KOPT-K1 (cell line): ENCODE data around the gene ATP8A2.
"Not testable (repeated sequence)": the region's sequence is repeated elsewhere in the genome, so short reads cannot be mapped to it uniquely, and the experiment has no call there.

Source experiments
- H3K27ac ChIP-seq: fragments of 200-600 bp; sonication (generic); 2 replicates; pipeline ENCODE4 v1.5.1; 2016; ENCODE audit warnings: antibody characterized with exemption, mild to moderate bottlenecking, low read depth, low read length; ENCODE audit not compliant: poor library complexity, severe bottlenecking
- H3K36me3 ChIP-seq: fragments of 200-600 bp; sonication (generic); 2 replicates; pipeline ENCODE4 v1.5.1; 2017; ENCODE audit warnings: antibody characterized with exemption, mild to moderate bottlenecking, low read length, moderate library complexity; ENCODE audit not compliant: insufficient read depth
- H3K9me3 ChIP-seq: fragments of 200-600 bp; sonication (generic); 2 replicates; pipeline ENCODE4 v1.5.1; 2017; ENCODE audit warnings: antibody characterized with exemption, low read length, mild to moderate bottlenecking; ENCODE audit not compliant: insufficient read depth, poor library complexity, severe bottlenecking

Gene ATP8A2

DNA sequence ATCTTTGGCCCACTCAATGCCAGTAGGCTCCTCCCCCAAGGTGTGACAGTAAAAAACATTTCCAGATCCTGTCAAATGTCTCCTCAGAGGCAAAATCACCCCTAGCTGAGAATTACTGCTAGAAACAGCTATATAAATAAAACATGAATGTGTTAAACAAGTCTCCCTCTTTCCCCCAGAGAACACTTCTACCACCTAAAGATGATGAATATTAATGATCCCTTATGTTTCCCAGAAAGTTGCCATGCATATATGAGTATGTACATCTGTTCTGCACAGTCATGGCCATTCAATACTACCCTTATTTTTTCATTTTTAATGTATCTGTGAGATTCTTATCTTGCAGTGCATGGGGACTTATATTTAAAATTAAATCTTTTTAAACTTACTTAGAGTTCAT lies 450.0 kb downstream of the ATP8A2 start:
- Histone ChIP-seq H3K9me3 (no peaks in the 10 kb centered on the region), H3K36me3 (no peaks in the 10 kb centered on the region), H3K27ac (no peak overlapping the region)

DNA sequence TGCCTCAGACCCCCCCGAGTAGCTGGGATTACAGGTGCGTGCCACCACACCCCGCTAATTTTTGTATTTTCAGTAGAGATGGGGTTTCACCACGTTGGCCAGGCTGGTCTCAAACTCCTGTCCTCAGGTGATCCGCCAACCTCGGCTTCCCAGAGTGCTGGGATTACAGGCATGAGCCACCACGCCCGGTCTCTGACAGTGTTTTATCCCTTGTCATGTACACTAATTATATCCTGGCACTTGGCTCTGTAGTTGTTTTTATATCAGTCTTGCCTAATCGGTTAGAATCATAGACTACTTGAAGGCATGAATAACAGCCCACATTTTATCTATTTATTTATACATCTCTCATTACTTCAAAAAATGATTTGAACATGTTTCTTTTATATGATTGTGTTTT lies 455.4 kb downstream of the ATP8A2 start:
- H3K27ac ChIP-seq, H3K36me3 ChIP-seq, H3K9me3 ChIP-seq: not testable (repeated sequence)

DNA sequence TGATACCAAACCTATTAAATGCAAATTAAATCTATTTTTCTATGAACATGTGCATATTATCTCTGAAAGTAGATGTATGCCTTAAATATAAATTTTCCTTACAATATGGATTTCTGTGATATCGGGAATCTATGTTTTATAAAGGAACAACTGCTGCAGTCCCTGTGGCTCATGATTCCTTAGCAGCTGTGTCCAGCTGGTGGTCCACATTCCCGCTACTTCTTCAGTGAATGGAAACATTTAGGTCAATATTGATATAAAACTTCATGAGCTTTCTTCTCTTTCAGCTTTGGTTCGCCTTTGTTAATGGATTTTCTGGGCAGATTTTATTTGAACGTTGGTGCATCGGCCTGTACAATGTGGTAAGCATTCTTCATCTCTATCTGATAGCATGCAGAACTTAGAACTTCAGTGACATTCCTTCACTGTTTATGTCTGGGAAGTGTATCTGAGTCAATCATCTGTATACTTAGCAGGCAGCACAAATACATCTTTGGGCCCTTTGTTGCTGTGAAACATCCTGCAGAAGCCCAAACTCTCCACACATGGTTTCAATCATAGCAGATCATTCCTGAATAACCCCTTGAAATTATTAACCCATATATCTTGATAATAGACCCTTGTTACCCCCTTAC lies 456.2 kb downstream of the ATP8A2 start:
- H3K9me3 ChIP-seq: no peaks in the 10 kb centered on the region
- H3K27ac ChIP-seq: no peak overlapping the region
- no peaks in the 10 kb centered on the region for H3K36me3 ChIP-seq

DNA sequence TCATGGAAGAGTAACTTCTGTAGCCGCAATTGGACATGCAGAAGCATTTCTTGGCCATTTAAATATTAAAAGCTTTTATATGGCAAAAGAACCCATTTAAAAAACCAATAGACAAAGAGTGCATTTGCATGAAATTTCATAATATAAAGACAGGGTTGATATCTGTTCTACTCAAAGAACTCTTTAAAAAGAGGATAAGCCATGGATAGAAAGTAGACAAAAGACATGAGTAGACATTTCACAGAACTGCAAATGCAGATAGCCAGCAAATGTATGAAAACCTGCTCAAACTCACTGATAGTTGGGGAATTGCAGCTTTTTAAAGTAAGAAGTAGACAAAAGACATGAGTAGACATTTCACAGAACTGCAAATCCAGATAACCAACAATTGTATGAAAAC lies 462.0 kb downstream of the ATP8A2 start:
- Histone ChIP-seq H3K27ac (no peak overlapping the region), H3K36me3 (no peaks in the 10 kb centered on the region), H3K9me3 (no peaks in the 10 kb centered on the region)

DNA sequence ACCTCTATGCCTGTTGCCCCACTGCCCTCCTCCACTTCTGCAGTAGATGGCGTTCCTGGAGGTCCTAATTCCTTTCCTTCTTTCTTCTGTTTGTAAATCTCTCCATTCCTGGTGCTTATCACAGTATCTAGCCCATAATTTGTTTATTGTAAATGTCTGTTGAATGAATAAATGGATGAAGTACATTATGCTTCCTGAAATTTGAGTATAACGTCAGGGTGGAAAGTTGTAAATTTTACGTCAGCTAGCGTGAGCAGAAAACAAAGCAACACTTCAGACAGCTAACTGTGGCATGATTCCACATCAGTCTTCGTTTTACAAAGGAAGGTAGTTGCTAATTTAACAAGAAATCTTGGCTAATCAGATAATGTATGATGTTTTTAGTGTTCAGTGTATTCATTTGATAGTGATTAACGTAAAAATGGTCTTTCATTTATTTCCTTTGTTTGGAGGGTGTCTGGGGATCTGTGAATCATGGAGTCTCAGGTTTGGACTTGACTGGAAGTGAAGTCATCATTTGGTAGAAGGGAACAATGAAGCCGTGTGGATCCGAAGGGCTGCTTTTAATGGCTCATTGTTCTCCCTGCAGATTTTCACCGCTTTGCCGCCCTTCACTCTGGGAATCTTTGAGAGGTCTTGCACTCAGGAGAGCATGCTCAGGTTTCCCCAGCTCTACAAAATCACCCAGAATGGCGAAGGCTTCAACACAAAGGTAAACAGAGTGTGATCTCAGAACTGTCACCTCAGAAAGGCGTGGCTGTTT lies 465.0 kb downstream of the ATP8A2 start:
- Histone ChIP-seq H3K9me3 (no peaks in the 10 kb centered on the region), H3K27ac (no peak overlapping the region), H3K36me3 (no peaks in the 10 kb centered on the region)

DNA sequence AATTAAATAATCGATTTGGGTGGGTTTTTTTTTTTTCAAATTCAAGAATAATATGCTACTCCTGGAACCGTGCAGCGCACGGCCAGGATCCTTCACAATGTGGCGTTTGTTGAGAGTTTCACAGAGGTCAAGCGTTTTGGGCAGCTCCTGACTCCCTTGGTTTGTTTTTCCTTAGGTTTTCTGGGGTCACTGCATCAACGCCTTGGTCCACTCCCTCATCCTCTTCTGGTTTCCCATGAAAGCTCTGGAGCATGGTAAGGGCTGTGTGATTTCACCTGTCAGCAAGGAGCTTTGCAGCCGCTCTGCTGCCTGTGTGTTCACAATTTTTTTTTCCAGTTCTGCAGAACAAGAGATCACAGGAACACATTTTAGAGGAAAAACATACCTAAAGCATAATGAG lies 467.6 kb downstream of the ATP8A2 start:
- no peak overlapping the region for H3K27ac ChIP-seq
- H3K9me3 ChIP-seq: no peaks in the 10 kb centered on the region
- no peaks in the 10 kb centered on the region for H3K36me3 ChIP-seq

DNA sequence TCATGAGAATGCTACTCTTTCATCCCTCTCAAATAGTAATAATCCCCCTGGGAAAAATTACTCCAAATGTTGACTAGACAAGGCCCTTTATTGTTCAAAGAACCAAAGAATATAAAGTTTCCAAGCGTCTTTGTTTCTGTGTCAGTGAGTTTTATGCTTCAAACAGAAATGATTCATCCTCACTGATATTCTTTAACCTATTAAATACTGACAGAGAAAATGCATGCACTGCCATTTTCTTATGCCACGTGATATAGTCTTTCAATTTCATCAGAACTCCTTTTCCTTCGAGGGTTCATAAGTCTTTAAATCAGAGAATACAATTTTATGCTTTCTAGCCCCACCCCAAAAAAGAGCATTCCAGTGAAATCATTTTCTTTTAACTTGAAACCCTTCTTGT lies 468.5 kb downstream of the ATP8A2 start:
- Histone ChIP-seq H3K9me3 (no peaks in the 10 kb centered on the region), H3K27ac (no peak overlapping the region), H3K36me3 (no peaks in the 10 kb centered on the region)

DNA sequence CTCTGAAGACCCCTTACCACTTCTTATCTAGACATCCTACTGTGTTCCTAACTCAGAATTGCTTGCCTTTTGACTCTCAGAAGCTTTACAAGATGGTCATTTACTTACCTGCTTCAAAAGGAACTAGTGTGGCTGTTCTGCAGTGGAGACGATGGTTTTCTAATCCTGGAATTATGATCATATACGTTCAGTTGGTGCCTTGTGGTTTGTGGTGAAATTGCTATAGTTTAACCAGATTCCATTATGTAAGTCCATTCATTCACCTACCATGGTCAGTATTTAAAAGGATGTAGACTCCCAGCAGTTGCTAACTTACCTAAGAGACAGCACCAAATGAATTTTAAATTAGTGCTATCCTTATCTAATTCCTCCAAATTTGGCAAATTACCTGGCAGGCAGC lies 469.2 kb downstream of the ATP8A2 start:
- Histone ChIP-seq H3K27ac (no peak overlapping the region), H3K9me3 (no peaks in the 10 kb centered on the region), H3K36me3 (no peaks in the 10 kb centered on the region)

DNA sequence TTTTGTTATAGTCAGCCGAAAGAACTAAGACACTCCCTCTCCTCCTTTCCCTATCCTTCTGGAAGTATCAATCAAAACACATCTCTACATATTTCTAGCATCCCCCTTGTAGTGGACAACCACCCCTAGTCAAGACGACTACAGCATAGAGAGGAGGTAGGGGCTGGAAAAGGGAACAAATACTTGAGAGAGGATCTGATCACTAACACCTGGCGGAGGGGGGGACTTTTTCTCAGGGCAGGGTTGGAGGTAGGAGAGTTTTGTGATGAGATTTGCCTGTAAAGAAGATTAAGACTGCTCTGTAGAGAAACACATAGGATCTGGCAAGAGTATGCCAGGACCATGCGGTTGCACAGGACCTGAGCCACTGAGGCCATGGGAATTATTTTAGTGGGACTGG lies 471.9 kb downstream of the ATP8A2 start:
- no peaks in the 10 kb centered on the region for H3K9me3 ChIP-seq
- no peak overlapping the region for H3K27ac ChIP-seq
- H3K36me3 ChIP-seq: no peaks in the 10 kb centered on the region

DNA sequence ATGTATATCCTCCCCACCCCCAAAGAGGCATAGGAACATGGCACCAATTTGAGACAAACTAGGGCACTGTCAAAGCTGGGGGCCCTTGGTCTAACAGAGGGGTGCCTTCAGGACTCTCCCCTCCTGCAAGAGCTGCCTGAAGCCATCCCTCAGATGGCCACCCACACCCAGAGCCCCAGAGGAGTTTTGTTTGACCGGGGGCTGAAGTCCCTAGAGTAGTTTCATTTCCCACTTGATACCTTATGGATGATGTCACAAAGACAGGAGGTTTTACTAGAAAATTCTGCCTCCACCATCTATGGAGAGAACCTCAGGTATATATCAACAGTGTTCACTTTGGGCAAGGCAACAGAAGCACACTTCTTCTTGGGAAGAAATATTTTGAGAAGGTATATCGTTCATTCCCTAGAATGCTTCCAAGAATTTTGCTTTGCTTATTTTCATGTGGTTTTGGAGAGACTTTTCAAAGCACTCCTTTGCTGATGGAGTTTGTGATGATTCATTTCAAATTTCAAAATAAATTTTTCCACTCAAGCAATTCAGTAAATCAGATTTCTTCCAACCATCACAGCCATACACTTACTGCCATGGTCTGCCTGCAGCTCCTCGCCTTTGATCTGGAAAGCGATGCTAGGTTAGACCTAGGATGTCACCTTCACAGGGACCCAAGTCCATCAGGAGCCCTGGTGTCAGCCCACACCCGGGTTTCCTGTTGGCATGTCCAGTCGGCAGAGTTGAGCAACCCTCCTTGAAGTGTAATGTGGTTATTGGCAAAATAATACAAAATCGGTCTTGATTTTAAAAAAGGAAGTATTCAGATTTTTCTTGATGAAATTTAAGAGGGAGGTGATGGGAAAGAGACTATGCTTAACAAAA lies 473.0 kb downstream of the ATP8A2 start:
- H3K36me3 ChIP-seq: no peaks in the 10 kb centered on the region
- H3K9me3 ChIP-seq: no peaks in the 10 kb centered on the region
- H3K27ac ChIP-seq: peak overlapping the region; percentile 2

DNA sequence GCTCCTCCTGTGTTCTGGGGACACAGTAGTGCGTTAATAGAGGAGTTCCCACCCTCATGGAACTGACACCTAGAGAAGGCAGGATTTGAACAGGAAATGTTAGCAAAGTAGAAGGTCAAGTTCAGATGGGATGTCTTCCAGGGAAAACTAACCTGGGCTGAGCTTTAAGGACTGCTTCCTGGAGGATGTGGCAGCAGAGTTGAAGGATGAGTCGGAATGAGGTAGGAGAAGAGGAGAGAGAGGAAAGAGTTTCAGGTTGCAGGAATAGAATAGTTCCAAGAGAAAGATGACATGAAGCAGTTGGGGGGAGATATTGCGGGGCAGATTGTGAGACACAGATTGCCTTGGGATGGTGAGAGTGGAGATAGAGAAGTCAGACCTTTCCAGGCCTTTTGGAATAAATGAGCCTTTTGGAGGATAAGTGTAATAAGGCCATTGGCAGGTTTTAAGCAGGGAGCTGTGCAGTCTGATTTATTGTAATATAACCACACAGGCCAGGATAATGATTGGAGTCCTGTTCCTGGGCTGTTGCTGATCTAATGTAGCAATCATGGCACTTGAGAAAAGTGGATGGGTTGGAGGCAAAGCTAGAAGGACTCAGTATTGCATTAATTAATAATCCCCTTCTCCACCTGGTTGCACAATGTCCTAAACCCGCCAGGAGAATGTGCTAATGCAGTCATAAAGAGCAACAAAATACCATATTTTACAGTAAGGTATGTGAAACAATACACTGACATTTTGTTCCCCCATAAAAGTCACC lies 474.6 kb downstream of the ATP8A2 start:
- H3K27ac ChIP-seq: peak overlapping the region; percentile 83
- H3K9me3 ChIP-seq: no peaks in the 10 kb centered on the region
- H3K36me3 ChIP-seq: no peaks in the 10 kb centered on the region

DNA sequence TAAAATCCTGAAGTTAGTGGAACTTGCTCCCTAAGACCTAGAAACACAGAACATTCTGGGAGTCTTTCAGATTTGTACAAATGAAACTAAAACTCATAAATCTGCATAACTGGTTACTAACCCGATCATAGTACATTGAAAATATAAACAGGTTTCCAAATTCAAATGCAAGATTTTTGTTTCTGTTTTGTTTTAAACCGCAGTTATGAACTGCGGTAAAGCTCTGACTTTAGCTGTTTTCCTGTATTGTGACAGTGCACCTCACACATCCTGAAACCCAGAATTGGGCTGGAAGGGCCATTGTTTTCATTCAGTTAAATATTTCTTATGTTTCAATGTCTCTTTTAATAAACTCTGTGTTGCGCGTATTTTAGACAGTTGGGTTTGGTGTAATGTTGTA lies 475.4 kb downstream of the ATP8A2 start:
- no peaks in the 10 kb centered on the region for H3K9me3 ChIP-seq
- peak overlapping the region; percentile 83 for H3K27ac ChIP-seq

DNA sequence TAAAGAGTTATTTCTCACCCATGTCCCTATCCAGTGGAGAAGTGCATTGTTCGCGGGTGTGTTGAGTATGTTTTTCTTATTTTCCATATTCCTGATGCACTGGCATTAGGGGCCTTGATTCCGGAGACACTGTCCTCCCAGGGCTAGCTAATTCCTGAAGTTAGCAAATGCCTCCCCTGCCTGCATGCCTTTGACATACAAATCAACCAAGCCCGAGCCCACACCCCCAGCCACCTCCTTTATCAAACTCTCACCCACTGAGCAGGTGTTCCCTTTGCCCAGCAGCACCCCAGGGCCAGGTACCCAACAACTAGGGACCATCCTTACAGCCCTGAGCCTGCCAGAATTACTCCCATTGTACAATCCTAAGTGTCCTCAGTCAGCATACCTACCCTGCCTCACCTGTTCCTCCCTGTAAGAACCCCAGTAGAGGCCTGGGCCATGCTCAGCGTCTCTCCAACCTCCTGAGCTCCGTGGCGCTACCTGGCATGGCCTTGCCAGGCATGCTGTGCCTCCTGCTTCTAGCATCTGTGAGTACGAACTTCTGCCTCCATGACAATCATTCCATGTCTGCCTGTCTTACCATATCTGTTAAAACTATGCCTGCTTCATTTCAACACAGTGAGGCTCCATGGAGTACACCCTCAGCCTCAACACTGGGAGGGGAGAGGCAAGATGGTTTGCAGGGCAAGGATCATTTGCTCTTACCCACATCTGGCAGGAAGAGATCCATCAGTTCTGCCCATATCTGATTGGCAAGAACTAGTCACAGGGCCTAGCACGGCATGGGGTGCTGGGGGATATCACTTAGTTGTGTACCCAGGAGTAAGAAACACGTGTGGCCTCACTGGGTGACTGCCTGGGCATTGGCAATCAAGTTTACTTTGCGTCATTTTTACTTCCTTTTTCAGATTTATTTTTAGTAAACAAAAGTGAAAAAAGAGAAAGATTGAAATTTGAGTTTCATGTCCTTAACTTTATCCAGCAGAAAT lies 476.2 kb downstream of the ATP8A2 start:
- Histone ChIP-seq H3K27ac (peak overlapping the region; percentile 83), H3K9me3 (no peaks in the 10 kb centered on the region), H3K36me3 (no peaks in the 10 kb centered on the region)

More for the DNA sequence above, 475.4 kb downstream of the ATP8A2 start:
- H3K36me3 ChIP-seq: no peaks in the 10 kb centered on the region
